Endothelial cell of umbilical vein (primary cell): ENCODE measurements around the gene HYAL1. TPM values are rescaled to one million over a fixed set of nuclear protein-coding genes. Genes with fewer than 3 reads are reported as not detected.
A peak's percentile ranks its signal among the peaks of the same experiment; 100 is the strongest.

ENCODE experiments used
- BruUV-seq: library from RNA; stranded (reverse); fragments of 400-500 nt; replicated peaks from 2 replicates; lab custom pipeline; 2021; lab: Mats Ljungman, UMichigan
- CTCF ChIA-PET: fragments of 300-600, 350-600 bp; sonication (Branson Sonifier 250); formaldehyde crosslinking; loops from one replicate; lab custom pipeline; 2021; ENCODE audit warnings: antibody characterized with exemption, inconsistent platforms; lab: Charles Lee
- POLR2A ChIA-PET: fragments of 300-600, 350-600 bp; sonication (Branson Sonifier 250); formaldehyde crosslinking; loops from one replicate; lab custom pipeline; 2021; ENCODE audit warnings: antibody characterized with exemption, inconsistent platforms; lab: Charles Lee
- DNase-seq: peaks from one replicate; pipeline ENCODE4 v3.0.0-alpha.2; 2011; ENCODE audit warnings: low read depth, low spot score
- FAIRE-seq: peaks from 2 replicates; lab custom pipeline; 2011; peaks lifted over from hg19 to GRCh38; lab: Jason Lieb, UNC
- H2AFZ ChIP-seq: 2 replicates; pipeline ENCODE4 v1.6.0; 2012; ENCODE audit warnings: low read depth, low read length, control low read depth, inconsistent platforms
- H3K27ac ChIP-seq: 2 replicates; pipeline ENCODE4 v1.5.1; 2011; ENCODE audit warnings: low read depth, mild to moderate bottlenecking, control low read depth, low read length, moderate library complexity; ENCODE audit not compliant: insufficient read depth
- H3K27me3 ChIP-seq, 2 experiments: 2 replicates each; pipeline versions ENCODE4 v1.6.0 to v1.6.1; 2011; ENCODE audit warnings: low read length in 2 of 2, mixed read lengths in 1 of 2; ENCODE audit not compliant: control insufficient read depth in 2 of 2, insufficient read depth in 2 of 2
- H3K36me3 ChIP-seq, 2 experiments: 2 replicates in 1 of 2; 3 replicates in 1 of 2; pipeline ENCODE4 v1.5.1; 2011; ENCODE audit warnings: low read length in 2 of 2, mild to moderate bottlenecking in 1 of 2, moderate library complexity in 1 of 2; ENCODE audit not compliant: control insufficient read depth in 2 of 2, insufficient read depth in 2 of 2; ENCODE audit errors: extremely low read depth in 1 of 2
- H3K4me1 ChIP-seq: 3 replicates; pipeline ENCODE4 v1.5.1; 2011; ENCODE audit warnings: mild to moderate bottlenecking, low read length; ENCODE audit not compliant: control insufficient read depth, insufficient read depth; ENCODE audit errors: extremely low read depth
- H3K4me2 ChIP-seq: 2 replicates; pipeline ENCODE4 v1.6.1; 2011; ENCODE audit warnings: low read length, control low read depth, mixed read lengths; ENCODE audit not compliant: insufficient read depth
- H3K4me3 ChIP-seq, 3 experiments: fragments of 200-600 bp in 1 of 3; sonication (generic), shearing (Covaris generic) in 1 of 3; replicated peaks in 1 of 3; 2 replicates each; pipeline ENCODE4 v1.5.1; 2011 to 2016; ENCODE audit warnings: control low read depth in 3 of 3, low read length in 3 of 3, mild to moderate bottlenecking in 2 of 3, inconsistent platforms in 1 of 3, low read depth in 1 of 3, moderate library complexity in 1 of 3; ENCODE audit not compliant: insufficient read depth in 1 of 3
- H3K79me2 ChIP-seq: 2 replicates; pipeline ENCODE4 v1.6.0; 2012; ENCODE audit warnings: low read length, inconsistent platforms; ENCODE audit not compliant: control insufficient read depth, insufficient read depth
- H3K9ac ChIP-seq: replicated peaks from 2 replicates; pipeline ENCODE3; 2011; ENCODE audit warnings: low read length, control low read depth; ENCODE audit not compliant: insufficient read depth; ENCODE audit errors: extremely low read depth
- H3K9me1 ChIP-seq: replicated peaks from 3 replicates; pipeline ENCODE4 v1.6.0; 2011; ENCODE audit warnings: mild to moderate bottlenecking, low read length; ENCODE audit not compliant: control insufficient read depth, insufficient read depth; ENCODE audit errors: extremely low read depth
- H3K9me3 ChIP-seq: replicated peaks from 2 replicates; pipeline ENCODE4 v1.5.1; 2012; ENCODE audit warnings: low read length, inconsistent platforms; ENCODE audit not compliant: control insufficient read depth, insufficient read depth
- H4K20me1 ChIP-seq: replicated peaks from 2 replicates; pipeline ENCODE3; 2011; ENCODE audit warnings: mild to moderate bottlenecking, low read length; ENCODE audit not compliant: control insufficient read depth, insufficient read depth; ENCODE audit errors: extremely low read depth
- FOS ChIP-seq: IDR thresholded peaks from 2 replicates; pipeline ENCODE4 v1.6.1; 2011; ENCODE audit warnings: mild to moderate bottlenecking, low read length, moderate library complexity, borderline replicate concordance; ENCODE audit not compliant: insufficient read depth
- POLR2AphosphoS5 ChIP-seq: IDR thresholded peaks from 2 replicates; pipeline ENCODE4 v1.6.1; 2012; ENCODE audit warnings: low read depth, mild to moderate bottlenecking, control low read depth, low read length, moderate library complexity; ENCODE audit not compliant: insufficient read depth
- dilution Hi-C: fragments of 300-500 bp; cut with MboI; formaldehyde crosslinking; loops from one replicate; pipeline ENCODE4 v1.15.0; 2019; ENCODE audit warnings: low sequenced_read_pairs; ENCODE audit not compliant: extremely low pct_ligation_motif_present
- intact Hi-C: fragments of 100-400 bp; cut with micrococcal nuclease; formaldehyde crosslinking; loops from one replicate; pipeline ENCODE4 v1.10.0; 2022
- polyA plus RNA-seq, 4 experiments: library from polyadenylated mRNA; depleted of rRNA in 3 of 4; stranded (reverse) in 3 of 4; unstranded in 1 of 4; fragments of >200 nt; gene quantifications; 2 replicates each; pipeline versions ENCODE4 v1.2.1 to v1.2.3, GENCODE V29; 2011 to 2012; ENCODE audit warnings: missing spikeins in 1 of 4
- total RNA-seq: library from RNA; stranded (reverse); gene quantifications from 2 replicates; pipeline ENCODE4 v1.2.3, GENCODE V29; 2021
- TF ChIP-seq, protein P1 (sequence below), 2 donors: IDR thresholded peaks; 1 replicate in 1 of 2; 2 replicates in 1 of 2; pipeline ENCODE4 v1.5.1; 2011; ENCODE audit warnings: low read length in 2 of 2, mild to moderate bottlenecking in 2 of 2, moderate library complexity in 2 of 2, control low read depth in 1 of 2, inconsistent platforms in 1 of 2, low read depth in 1 of 2; ENCODE audit not compliant: insufficient read depth in 1 of 2; ENCODE audit errors: extremely low read depth in 1 of 2
- TF ChIP-seq, protein P2 (sequence below): IDR thresholded peaks from 2 replicates; pipeline ENCODE4 v1.6.1; 2011; ENCODE audit not compliant: insufficient read depth, insufficient read length

The HYAL1 gene
- total and polyA plus RNA-seq, 2 donors (not counting 3 experiments of a cell fraction or from before 2014, with no cell fraction given), result 2.2 to 3.3 TPM

DNA sequence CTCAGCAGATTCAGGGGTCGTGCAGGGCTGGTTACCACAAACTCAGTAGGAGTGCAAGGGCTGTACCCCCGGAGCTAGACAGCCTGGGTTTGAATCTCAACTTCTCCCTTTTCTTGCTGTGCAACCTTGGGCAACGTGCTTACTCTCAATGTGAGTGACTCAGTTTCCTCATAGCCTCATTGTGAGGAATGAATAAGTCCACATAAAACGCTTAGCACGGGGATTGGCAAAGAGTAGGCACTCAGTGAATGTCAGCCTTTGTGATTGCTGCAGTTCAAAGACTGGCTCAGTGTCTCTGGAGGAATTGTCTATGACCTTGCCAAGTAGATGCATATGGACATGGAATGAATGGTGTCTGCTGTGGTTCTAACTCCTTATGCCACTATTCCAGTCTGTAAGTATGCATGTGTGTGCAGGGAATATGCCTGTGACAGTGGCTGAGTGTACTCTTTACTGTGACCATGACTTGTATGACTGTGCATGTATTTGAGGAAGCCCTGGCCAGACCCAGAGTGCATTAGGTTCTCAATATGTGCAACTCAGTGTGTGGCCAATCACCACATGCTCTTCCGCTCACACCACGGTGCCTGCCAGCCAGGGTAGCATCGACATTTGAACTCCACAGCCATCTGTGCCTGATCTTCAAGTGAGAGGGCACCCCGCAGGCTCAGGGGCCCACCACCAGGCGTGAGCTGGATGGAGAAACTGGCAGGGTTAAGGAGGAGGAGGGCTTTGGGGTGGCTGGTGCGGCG, 3.3 kb downstream of the HYAL1 start:
- H2AFZ ChIP-seq, result peak overlapping the region; percentile 12
- DNase-seq (no peak), FAIRE-seq (no peak)
- CTCF ChIA-PET, result interaction anchor here (0.9 to 2.6 kb wide), 5 partner anchors 18 to 40 kb away, joined by 3 to 36 read pairs (median 4); partner anchors contain the start of genes HYAL2 and TUSC2
- no peaks in the 10 kb centered on the region for H3K79me2 ChIP-seq
- H3K36me3 ChIP-seq, result no peaks in the 10 kb centered on the region
- peak overlapping the region; percentile 57 for H3K9ac ChIP-seq
- no peaks in the 10 kb centered on the region for H3K9me3 ChIP-seq
- H3K4me2 ChIP-seq, result peak overlapping the region; percentile 42
- peaks cover 25% of the 10 kb centered on the region for H3K4me1 ChIP-seq
- peak overlapping the region; percentile 50 for H3K27ac ChIP-seq
- peak overlapping the region in 2 of 3 experiments; percentile 25 to 28 for H3K4me3 ChIP-seq
- TF ChIP-seq POLR2AphosphoS5 (no peak), FOS (peak; percentile 54)
- TF ChIP-seq, protein P1, sequence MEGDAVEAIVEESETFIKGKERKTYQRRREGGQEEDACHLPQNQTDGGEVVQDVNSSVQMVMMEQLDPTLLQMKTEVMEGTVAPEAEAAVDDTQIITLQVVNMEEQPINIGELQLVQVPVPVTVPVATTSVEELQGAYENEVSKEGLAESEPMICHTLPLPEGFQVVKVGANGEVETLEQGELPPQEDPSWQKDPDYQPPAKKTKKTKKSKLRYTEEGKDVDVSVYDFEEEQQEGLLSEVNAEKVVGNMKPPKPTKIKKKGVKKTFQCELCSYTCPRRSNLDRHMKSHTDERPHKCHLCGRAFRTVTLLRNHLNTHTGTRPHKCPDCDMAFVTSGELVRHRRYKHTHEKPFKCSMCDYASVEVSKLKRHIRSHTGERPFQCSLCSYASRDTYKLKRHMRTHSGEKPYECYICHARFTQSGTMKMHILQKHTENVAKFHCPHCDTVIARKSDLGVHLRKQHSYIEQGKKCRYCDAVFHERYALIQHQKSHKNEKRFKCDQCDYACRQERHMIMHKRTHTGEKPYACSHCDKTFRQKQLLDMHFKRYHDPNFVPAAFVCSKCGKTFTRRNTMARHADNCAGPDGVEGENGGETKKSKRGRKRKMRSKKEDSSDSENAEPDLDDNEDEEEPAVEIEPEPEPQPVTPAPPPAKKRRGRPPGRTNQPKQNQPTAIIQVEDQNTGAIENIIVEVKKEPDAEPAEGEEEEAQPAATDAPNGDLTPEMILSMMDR (IDR thresholded peaks at IDR 0.05; ENCODE audit: extremely low read depth in 1 of 2, insufficient read depth in 1 of 2, low read depth in 1 of 2, low read length in 2 of 2), result no peak
- TF ChIP-seq, protein P2, sequence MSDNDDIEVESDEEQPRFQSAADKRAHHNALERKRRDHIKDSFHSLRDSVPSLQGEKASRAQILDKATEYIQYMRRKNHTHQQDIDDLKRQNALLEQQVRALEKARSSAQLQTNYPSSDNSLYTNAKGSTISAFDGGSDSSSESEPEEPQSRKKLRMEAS, result no peak
- intact Hi-C loops (loop anchor here (1.0 to 2.0 kb wide), 4 partner anchors 23 to 59 kb away; partner anchors contain the start of gene TMEM115), dilution Hi-C loops (no loop called here)
- H3K27me3 ChIP-seq, result no peaks in the 10 kb centered on the region
- BruUV-seq, result TSS peak; percentile 90
- H3K9me1 ChIP-seq, result no peaks in the 10 kb centered on the region
- no peaks in the 10 kb centered on the region for H4K20me1 ChIP-seq
- POLR2A ChIA-PET, result interaction anchor here (1.0 to 1.5 kb wide), 4 partner anchors 17 to 65 kb away, joined by 3 to 5 read pairs (median 3); no protein-coding TSS in a partner anchor
